Measurements from ENCODE around the gene MSI2.

The MSI2 gene

DNA sequence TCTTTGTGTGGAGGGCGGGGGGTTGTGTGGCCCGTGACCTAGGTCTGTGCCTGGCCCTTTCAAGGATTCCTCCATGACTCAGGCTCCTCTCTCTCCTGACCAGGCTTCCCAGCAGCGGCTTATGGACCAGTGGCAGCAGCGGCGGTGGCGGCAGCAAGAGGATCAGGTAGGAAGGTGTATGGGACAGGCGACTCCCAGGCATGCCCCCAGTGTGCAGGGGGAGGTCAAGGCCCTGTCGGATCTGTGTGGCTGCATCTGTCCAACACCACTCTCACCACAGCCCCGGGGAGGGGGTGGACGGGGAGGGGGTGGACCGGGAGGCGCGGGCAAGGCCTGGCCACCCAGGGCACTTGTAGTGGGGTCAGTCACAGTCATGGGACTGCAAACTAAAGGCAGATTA, 395.7 kb downstream of the MSI2 start:
- Histone ChIP-seq H3K36me3 (ENCODE audit: insufficient read depth, insufficient read length, low read length) (no peaks in the 10 kb centered on the region), H3K4me1 (ENCODE audit: insufficient read depth, insufficient read length) (peaks cover 24% of the 10 kb centered on the region), H3K27me3 (ENCODE audit: insufficient read depth, insufficient read length) (no peaks in the 10 kb centered on the region), H3K4me3 (ENCODE audit: insufficient read length, low read depth) (no peak overlapping the region), H3K9me3 (ENCODE audit: insufficient read depth, low read length) (no peaks in the 10 kb centered on the region), H3K9ac (ENCODE audit: insufficient read length, low read depth) (no peak overlapping the region)
- no peak for DNase-seq (ENCODE audit: low read depth, low spot score)
- TF ChIP-seq YY1 (IDR thresholded peaks at IDR 0.05; ENCODE audit: insufficient read depth, insufficient read length) (no peak), ZNF274 (IDR thresholded peaks at IDR 0.05; ENCODE audit: low read depth, low read length) (no peak), SUZ12 (IDR thresholded peaks at IDR 0.05; ENCODE audit: extremely low read depth, insufficient read depth, insufficient read length) (no peak)

DNA sequence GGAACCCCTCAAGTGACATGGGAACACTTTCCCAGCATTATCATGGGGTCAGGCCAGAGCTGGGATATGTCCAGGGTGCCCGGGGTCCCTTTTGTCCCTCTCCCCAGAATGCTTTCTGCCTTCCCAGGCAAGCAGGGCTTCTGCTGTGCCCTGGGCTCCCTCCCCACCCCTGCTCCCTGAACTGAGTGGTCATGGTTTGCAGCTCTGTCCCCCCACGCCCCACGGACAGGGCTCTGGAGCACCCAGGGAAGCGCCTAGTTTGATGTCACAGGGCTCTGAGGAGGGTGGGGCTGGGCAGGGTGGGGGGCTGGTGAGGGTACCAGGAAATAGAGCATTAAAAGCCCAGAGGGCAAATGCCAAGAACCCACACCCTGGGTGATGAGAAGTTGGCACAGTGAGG, 396.5 kb downstream of the MSI2 start:
- Histone ChIP-seq H3K36me3 (ENCODE audit: insufficient read depth, insufficient read length, low read length) (no peaks in the 10 kb centered on the region), H3K9ac (ENCODE audit: insufficient read length, low read depth) (no peak overlapping the region), H3K4me3 (ENCODE audit: insufficient read length, low read depth) (no peak overlapping the region), H3K9me3 (ENCODE audit: insufficient read depth, low read length) (no peaks in the 10 kb centered on the region), H3K27me3 (ENCODE audit: insufficient read depth, insufficient read length) (no peaks in the 10 kb centered on the region), H3K4me1 (ENCODE audit: insufficient read depth, insufficient read length) (peaks cover 24% of the 10 kb centered on the region)
- DNase-seq (ENCODE audit: low read depth, low spot score), result no peak
- TF ChIP-seq YY1 (IDR thresholded peaks at IDR 0.05; ENCODE audit: insufficient read depth, insufficient read length) (no peak), SUZ12 (IDR thresholded peaks at IDR 0.05; ENCODE audit: extremely low read depth, insufficient read depth, insufficient read length) (no peak), ZNF274 (IDR thresholded peaks at IDR 0.05; ENCODE audit: low read depth, low read length) (no peak)

DNA sequence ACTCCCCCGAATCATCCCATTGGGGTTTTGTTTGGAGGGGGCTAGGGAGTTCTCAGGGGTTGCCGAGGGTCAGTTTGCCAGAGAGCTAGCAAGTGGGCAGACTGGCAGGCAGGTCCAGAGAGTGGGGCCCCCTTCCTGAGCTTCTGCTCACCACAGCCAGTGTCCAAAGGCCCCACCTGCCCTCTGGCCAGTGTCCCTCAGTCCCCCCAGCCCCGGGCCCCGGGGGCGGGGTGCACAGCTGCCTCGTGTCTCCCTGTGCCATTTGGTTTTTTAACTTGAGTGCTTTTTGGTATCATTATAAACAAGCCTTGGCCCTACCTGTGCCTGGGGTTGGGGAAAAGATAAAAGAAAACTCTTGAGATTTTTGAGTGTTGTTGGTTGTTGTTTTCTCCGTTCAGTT, 397.0 kb downstream of the MSI2 start:
- Histone ChIP-seq H3K4me1 (ENCODE audit: insufficient read depth, insufficient read length) (peaks cover 22% of the 10 kb centered on the region), H3K4me3 (ENCODE audit: insufficient read length, low read depth) (no peak overlapping the region), H3K36me3 (ENCODE audit: insufficient read depth, insufficient read length, low read length) (no peaks in the 10 kb centered on the region), H3K9me3 (ENCODE audit: insufficient read depth, low read length) (no peaks in the 10 kb centered on the region), H3K9ac (ENCODE audit: insufficient read length, low read depth) (no peak overlapping the region), H3K27me3 (ENCODE audit: insufficient read depth, insufficient read length) (no peaks in the 10 kb centered on the region)
- TF ChIP-seq ZNF274 (IDR thresholded peaks at IDR 0.05; ENCODE audit: low read depth, low read length), result no peak
- TF ChIP-seq YY1 (IDR thresholded peaks at IDR 0.05; ENCODE audit: insufficient read depth, insufficient read length), result no peak
- TF ChIP-seq SUZ12 (IDR thresholded peaks at IDR 0.05; ENCODE audit: extremely low read depth, insufficient read depth, insufficient read length), result no peak
- DNase-seq (ENCODE audit: low read depth, low spot score), result no peak

DNA sequence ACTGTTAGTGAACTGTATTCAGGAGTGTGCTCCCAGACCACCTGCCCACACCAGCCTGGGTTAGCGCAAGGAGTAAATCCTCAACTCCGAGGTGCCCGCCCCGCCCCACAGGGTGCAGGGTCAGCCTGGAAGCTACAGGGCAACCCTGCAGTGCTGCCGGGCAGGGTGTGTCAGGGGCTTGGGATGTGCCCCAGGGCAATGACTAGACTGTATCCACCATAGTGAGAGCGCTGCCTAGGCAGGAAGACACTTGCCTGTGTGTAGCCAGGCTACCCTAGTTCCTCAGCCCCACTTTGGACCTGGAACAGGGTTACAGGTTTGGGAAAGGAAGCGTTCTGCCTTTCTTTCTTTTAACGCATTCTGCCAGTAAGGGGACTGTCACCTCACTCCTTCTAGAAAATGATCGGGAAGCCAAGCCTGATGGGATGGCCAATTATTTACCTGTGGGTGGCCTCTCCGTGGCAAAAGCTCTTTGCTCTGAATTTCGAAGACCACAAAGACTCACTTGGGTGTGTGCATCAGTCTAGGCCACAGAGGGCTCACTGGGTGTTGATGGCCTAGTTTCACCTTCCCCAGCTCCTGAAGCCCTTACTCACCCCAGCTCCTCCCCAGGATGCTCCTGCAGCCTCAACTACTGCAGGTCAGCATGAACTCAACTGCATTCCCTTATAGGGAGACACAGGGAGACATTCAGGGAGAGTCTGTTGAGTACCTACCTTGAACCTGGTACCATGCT, 397.9 kb downstream of the MSI2 start:
- H3K4me3 ChIP-seq (ENCODE audit: insufficient read length, low read depth), result no peak overlapping the region
- H3K4me1 ChIP-seq (ENCODE audit: insufficient read depth, insufficient read length), result peaks cover 13% of the 10 kb centered on the region
- no peaks in the 10 kb centered on the region for H3K9me3 ChIP-seq (ENCODE audit: insufficient read depth, low read length)
- no peak overlapping the region for H3K9ac ChIP-seq (ENCODE audit: insufficient read length, low read depth)
- no peaks in the 10 kb centered on the region for H3K36me3 ChIP-seq (ENCODE audit: insufficient read depth, insufficient read length, low read length)
- no peak for DNase-seq (ENCODE audit: low read depth, low spot score)
- TF ChIP-seq ZNF274 (IDR thresholded peaks at IDR 0.05; ENCODE audit: low read depth, low read length) (no peak), YY1 (IDR thresholded peaks at IDR 0.05; ENCODE audit: insufficient read depth, insufficient read length) (no peak), SUZ12 (IDR thresholded peaks at IDR 0.05; ENCODE audit: extremely low read depth, insufficient read depth, insufficient read length) (no peak)
- no peaks in the 10 kb centered on the region for H3K27me3 ChIP-seq (ENCODE audit: insufficient read depth, insufficient read length)

DNA sequence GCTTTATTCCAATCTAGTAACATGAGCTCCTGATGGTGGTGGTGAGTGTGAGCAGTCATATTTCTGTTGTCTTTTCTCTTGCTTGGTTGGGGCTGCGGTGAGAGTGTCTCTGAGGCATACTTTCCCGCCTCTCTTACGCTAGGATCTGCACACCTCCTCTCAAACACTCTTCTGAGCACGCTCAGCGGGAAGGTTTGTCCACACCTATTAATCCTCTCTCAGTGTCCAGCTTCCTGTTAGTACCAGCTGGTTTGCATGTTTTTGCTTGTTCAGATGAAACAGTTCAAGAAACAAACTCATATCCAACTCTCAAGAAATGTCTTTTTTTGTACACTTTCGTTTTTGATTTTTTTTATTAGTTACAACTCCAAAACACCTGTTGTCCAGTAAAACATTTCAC, 399.2 kb downstream of the MSI2 start:
- Histone ChIP-seq H3K27me3 (ENCODE audit: insufficient read depth, insufficient read length) (no peaks in the 10 kb centered on the region), H3K9me3 (ENCODE audit: insufficient read depth, low read length) (no peaks in the 10 kb centered on the region), H3K9ac (ENCODE audit: insufficient read length, low read depth) (no peak overlapping the region), H3K4me1 (ENCODE audit: insufficient read depth, insufficient read length) (peaks cover 11% of the 10 kb centered on the region), H3K4me3 (ENCODE audit: insufficient read length, low read depth) (no peak overlapping the region), H3K36me3 (ENCODE audit: insufficient read depth, insufficient read length, low read length) (no peaks in the 10 kb centered on the region)
- TF ChIP-seq YY1 (IDR thresholded peaks at IDR 0.05; ENCODE audit: insufficient read depth, insufficient read length), result no peak
- no peak for TF ChIP-seq ZNF274 (IDR thresholded peaks at IDR 0.05; ENCODE audit: low read depth, low read length)
- TF ChIP-seq SUZ12 (IDR thresholded peaks at IDR 0.05; ENCODE audit: extremely low read depth, insufficient read depth, insufficient read length), result no peak
- DNase-seq (ENCODE audit: low read depth, low spot score), result no peak

DNA sequence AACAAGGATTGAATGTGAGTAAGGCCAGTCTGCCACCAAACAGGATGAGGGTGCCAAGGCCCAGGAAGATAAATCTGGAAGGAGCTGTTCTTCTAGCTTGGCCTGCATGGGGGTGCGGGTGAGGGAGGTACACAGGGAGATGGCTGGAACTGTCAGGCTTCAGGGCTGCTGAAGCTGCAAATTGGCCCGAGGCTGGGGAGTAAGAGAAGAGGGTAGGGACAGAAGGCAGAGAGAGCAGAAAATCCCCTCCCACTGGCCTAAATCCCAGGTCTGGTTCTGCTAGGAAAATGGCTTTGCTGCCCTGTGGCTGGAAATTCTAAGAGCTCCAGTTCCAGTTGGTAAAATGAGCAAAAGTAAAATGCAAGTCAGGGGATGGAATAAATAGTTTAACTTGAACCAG, 400.9 kb downstream of the MSI2 start:
- Histone ChIP-seq H3K9ac (ENCODE audit: insufficient read length, low read depth) (no peak overlapping the region), H3K9me3 (ENCODE audit: insufficient read depth, low read length) (no peaks in the 10 kb centered on the region), H3K27me3 (ENCODE audit: insufficient read depth, insufficient read length) (no peaks in the 10 kb centered on the region), H3K4me1 (ENCODE audit: insufficient read depth, insufficient read length) (peaks cover 5% of the 10 kb centered on the region), H3K4me3 (ENCODE audit: insufficient read length, low read depth) (no peak overlapping the region), H3K36me3 (ENCODE audit: insufficient read depth, insufficient read length, low read length) (no peaks in the 10 kb centered on the region)
- no peak for DNase-seq (ENCODE audit: low read depth, low spot score)
- TF ChIP-seq SUZ12 (IDR thresholded peaks at IDR 0.05; ENCODE audit: extremely low read depth, insufficient read depth, insufficient read length) (no peak), YY1 (IDR thresholded peaks at IDR 0.05; ENCODE audit: insufficient read depth, insufficient read length) (no peak), ZNF274 (IDR thresholded peaks at IDR 0.05; ENCODE audit: low read depth, low read length) (no peak)

DNA sequence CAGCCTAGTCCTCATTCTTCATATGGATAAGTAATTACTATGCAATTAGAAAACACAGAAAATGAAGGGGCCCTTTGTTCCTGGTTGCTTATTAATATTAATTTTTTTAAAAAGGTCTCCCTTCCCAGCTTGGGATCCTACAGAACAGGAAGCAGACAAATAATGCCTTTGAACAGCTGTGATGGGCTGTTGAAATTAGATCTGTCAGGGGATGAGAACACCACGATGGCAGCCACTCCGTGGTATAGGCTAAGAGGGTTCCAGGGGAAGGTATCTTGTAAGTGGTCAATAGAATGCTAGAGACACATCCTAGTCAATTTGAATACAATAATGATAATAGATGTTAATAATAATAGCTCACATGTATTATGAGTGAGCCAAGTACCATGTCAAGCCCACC, 405.7 kb downstream of the MSI2 start:
- Histone ChIP-seq H3K9ac (ENCODE audit: insufficient read length, low read depth) (no peak overlapping the region), H3K36me3 (ENCODE audit: insufficient read depth, insufficient read length, low read length) (no peaks in the 10 kb centered on the region), H3K4me1 (ENCODE audit: insufficient read depth, insufficient read length) (peaks cover 13% of the 10 kb centered on the region), H3K4me3 (ENCODE audit: insufficient read length, low read depth) (no peak overlapping the region), H3K27me3 (ENCODE audit: insufficient read depth, insufficient read length) (no peaks in the 10 kb centered on the region), H3K9me3 (ENCODE audit: insufficient read depth, low read length) (no peaks in the 10 kb centered on the region)
- no peak for TF ChIP-seq ZNF274 (IDR thresholded peaks at IDR 0.05; ENCODE audit: low read depth, low read length)
- DNase-seq (ENCODE audit: low read depth, low spot score), result no peak
